Measurements from ENCODE around the gene MAP4K1.

The MAP4K1 gene

DNA sequence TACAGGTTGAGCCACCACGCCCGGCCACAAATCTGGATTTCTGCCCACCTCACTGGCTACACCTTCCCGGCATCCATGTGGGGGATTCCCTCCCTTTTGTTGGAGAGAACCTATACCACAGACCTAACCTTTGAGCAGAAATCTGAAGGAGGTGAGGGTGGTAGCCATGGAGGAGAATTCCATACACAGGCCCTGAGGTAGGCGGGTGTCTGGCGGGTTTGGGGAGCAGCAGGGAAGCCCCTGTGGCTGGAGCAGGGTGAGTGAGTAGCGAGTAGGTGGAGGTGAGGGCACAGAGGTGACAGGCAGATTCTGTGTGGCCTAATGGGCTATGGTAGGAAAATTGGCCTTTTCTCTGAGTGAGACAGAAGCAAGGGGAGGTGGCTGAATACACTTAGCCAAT, 11.8 kb upstream of the MAP4K1 start:
- TF ChIP-seq, protein P1, sequence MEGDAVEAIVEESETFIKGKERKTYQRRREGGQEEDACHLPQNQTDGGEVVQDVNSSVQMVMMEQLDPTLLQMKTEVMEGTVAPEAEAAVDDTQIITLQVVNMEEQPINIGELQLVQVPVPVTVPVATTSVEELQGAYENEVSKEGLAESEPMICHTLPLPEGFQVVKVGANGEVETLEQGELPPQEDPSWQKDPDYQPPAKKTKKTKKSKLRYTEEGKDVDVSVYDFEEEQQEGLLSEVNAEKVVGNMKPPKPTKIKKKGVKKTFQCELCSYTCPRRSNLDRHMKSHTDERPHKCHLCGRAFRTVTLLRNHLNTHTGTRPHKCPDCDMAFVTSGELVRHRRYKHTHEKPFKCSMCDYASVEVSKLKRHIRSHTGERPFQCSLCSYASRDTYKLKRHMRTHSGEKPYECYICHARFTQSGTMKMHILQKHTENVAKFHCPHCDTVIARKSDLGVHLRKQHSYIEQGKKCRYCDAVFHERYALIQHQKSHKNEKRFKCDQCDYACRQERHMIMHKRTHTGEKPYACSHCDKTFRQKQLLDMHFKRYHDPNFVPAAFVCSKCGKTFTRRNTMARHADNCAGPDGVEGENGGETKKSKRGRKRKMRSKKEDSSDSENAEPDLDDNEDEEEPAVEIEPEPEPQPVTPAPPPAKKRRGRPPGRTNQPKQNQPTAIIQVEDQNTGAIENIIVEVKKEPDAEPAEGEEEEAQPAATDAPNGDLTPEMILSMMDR (conservative IDR thresholded peaks at IDR 0.05; ENCODE audit: low read depth, low read length): no peak
- Histone ChIP-seq H3K4me3 (IDR thresholded peaks at IDR 0.05; ENCODE audit: insufficient read depth, low read depth, low read length) (no peak overlapping the region), H3K4me1 (ENCODE audit: low read depth, poor library complexity, severe bottlenecking) (no peaks in the 10 kb centered on the region), H3K36me3 (ENCODE audit: insufficient read depth) (peaks cover 10% of the 10 kb centered on the region; the same call in 1 of the 2 replicates), H2AFZ (ENCODE audit: low read depth) (no peak overlapping the region), H3K9ac (no peak overlapping the region), H3K4me2 (no peak overlapping the region), H3K27ac (no peak overlapping the region), H4K20me1 (ENCODE audit: insufficient read depth) (no peaks in the 10 kb centered on the region), H3K79me2 (ENCODE audit: insufficient read depth, low read depth) (no peaks in the 10 kb centered on the region), H3K27me3 (ENCODE audit: insufficient read depth, low read depth) (no peaks in the 10 kb centered on the region)

DNA sequence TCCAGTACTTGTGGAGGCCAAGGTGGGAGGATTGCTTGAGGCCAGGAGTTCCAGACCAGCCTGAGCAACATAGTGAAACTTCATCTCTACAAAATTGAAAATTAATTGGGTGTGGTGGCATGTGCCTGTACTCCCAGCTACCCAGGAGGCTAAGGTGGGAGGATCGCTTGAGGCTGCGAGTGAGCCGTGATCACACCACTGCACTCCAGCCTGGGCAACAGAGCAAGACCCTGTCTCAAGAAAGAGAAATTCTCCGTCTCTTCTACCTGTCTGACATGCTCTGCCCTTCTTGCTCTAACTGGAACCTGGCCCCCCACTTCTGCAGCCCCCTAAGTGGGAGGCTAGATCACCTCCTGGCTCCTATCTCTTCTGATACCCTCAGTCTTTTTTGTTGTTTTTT, 8.6 kb upstream of the MAP4K1 start:
- Histone ChIP-seq H2AFZ (ENCODE audit: low read depth) (no peak overlapping the region), H3K27me3 (ENCODE audit: insufficient read depth, low read depth) (no peaks in the 10 kb centered on the region), H3K4me3 (IDR thresholded peaks at IDR 0.05; ENCODE audit: insufficient read depth, low read depth, low read length) (no peak overlapping the region), H3K4me2 (no peak overlapping the region), H3K4me1 (ENCODE audit: low read depth, poor library complexity, severe bottlenecking) (no peaks in the 10 kb centered on the region), H3K36me3 (ENCODE audit: insufficient read depth) (peaks cover 15% of the 10 kb centered on the region; the same call in 1 of the 2 replicates), H4K20me1 (ENCODE audit: insufficient read depth) (no peaks in the 10 kb centered on the region), H3K9ac (no peak overlapping the region), H3K27ac (no peak overlapping the region), H3K79me2 (ENCODE audit: insufficient read depth, low read depth) (peaks cover 2% of the 10 kb centered on the region; the same call in 1 of the 2 replicates)
- TF ChIP-seq, protein P1 (conservative IDR thresholded peaks at IDR 0.05; ENCODE audit: low read depth, low read length): no peak

DNA sequence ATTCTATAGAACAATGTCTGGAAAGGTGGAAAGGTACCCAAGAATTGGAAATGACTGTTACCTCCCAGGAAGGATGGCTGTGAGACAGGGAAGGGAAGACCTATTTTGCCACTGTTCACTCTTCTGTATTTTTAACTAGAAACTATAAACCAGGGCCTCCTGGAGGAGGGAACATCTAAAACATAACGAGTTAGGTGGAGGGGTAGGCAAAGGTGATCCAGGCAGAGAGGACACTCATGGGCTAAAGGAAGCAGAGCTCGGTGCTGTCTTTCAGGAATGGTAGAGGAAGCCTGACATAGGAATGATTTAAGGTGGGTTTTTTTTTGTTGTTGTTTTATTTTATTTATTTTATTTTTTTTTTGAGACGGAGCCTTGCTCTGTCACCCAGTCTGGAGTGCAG, 7.1 kb upstream of the MAP4K1 start:
- Histone ChIP-seq H3K79me2 (ENCODE audit: insufficient read depth, low read depth) (peaks cover 17% of the 10 kb centered on the region), H3K4me3 (IDR thresholded peaks at IDR 0.05; ENCODE audit: insufficient read depth, low read depth, low read length) (no peak overlapping the region), H3K9ac (no peak overlapping the region), H3K27ac (no peak overlapping the region), H3K4me2 (no peak overlapping the region), H3K4me1 (ENCODE audit: low read depth, poor library complexity, severe bottlenecking) (peaks cover 6% of the 10 kb centered on the region), H2AFZ (ENCODE audit: low read depth) (no peak overlapping the region), H3K36me3 (ENCODE audit: insufficient read depth) (peaks cover 20% of the 10 kb centered on the region; the same call in 1 of the 2 replicates), H3K27me3 (ENCODE audit: insufficient read depth, low read depth) (no peaks in the 10 kb centered on the region), H4K20me1 (ENCODE audit: insufficient read depth) (no peaks in the 10 kb centered on the region)
- TF ChIP-seq, protein P1 (conservative IDR thresholded peaks at IDR 0.05; ENCODE audit: low read depth, low read length): no peak

DNA sequence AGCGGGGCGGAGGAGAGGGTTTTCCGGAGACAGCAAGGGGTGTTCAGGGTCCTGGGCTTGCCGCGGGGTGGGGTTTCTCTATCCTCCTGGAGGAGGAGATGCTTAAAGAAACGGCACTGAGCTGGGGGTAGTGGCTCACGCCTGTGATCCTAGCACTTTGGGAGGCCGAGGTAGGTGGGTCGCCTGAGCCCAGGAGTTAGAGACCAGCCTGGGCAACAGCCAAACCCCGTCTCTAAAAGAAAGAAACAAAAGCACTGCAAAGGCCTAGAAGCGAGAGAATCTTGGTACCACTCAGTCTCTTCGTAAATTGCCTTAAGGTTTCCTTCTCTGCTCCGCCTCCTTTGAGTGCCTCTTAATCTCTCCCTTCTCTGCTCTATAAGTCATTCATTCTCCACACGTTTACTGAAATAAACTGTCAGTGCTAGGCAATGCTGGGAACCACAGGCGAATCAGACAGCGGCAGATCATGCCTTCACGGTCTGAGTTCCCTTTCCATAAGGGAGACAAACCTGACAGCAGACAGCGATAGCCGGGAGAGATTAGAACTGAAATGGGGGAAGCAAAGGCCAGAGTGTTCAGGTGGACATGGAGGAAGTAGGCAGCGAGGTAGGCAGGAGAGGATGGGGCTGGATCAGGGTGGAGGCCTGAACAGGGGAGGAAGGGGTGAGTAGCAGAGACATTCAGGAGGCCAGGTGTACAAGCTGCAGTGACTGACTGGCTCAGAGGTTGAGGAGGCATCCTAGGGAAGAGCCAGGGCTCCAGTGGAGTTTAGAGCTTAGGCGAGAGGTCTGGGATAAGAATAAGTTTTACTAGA, 1.8 kb upstream of the MAP4K1 start:
- H3K4me2 ChIP-seq: peak overlapping the region; percentile 88
- TF ChIP-seq, protein P1 (conservative IDR thresholded peaks at IDR 0.05; ENCODE audit: low read depth, low read length): no peak
- H3K27ac ChIP-seq: peak overlapping the region; percentile 51; the same call in 1 of the 2 replicates
- H3K9ac ChIP-seq: peak overlapping the region; percentile 76
- no peaks in the 10 kb centered on the region for H4K20me1 ChIP-seq (ENCODE audit: insufficient read depth)
- H3K4me3 ChIP-seq (IDR thresholded peaks at IDR 0.05; ENCODE audit: insufficient read depth, low read depth, low read length): peak overlapping the region; percentile 28
- peaks cover 47% of the 10 kb centered on the region for H3K79me2 ChIP-seq (ENCODE audit: insufficient read depth, low read depth)
- peak overlapping the region; percentile 60; the same call in 1 of the 2 replicates for H2AFZ ChIP-seq (ENCODE audit: low read depth)
- H3K4me1 ChIP-seq (ENCODE audit: low read depth, poor library complexity, severe bottlenecking): peaks cover 17% of the 10 kb centered on the region
- peaks cover 9% of the 10 kb centered on the region; the same call in 1 of the 2 replicates for H3K36me3 ChIP-seq (ENCODE audit: insufficient read depth)
- no peaks in the 10 kb centered on the region for H3K27me3 ChIP-seq (ENCODE audit: insufficient read depth, low read depth)
